MM.1S (cell line): Measurements from ENCODE around the gene CYB5R2.

Experiments used
- DNase-seq: peaks from one replicate; pipeline ENCODE4 v3.0.0-alpha.2; 2015
- H2AFZ ChIP-seq: fragments of 300-600 bp; sonication (generic); 2 replicates; pipeline ENCODE4 v1.6.0; 2016; ENCODE audit warnings: antibody characterized with exemption, low read length
- H3F3A ChIP-seq: fragments of 300-600 bp; sonication (generic); 2 replicates; pipeline ENCODE4 v1.6.1; 2016; ENCODE audit warnings: mild to moderate bottlenecking, antibody characterized with exemption, low read length, moderate library complexity, mixed read lengths; ENCODE audit not compliant: insufficient read depth
- H3K27ac ChIP-seq: fragments of 300-600 bp; sonication (generic); 2 replicates; pipeline ENCODE4 v1.5.1; 2016; ENCODE audit warnings: mild to moderate bottlenecking, low read length
- H3K27me3 ChIP-seq: fragments of 300-600 bp; sonication (generic); replicated peaks from 2 replicates; pipeline ENCODE4 v1.6.0; 2016; ENCODE audit warnings: low read length; ENCODE audit not compliant: insufficient read depth
- H3K36me3 ChIP-seq: fragments of 300-600 bp; sonication (generic); replicated peaks from 2 replicates; pipeline ENCODE4 v1.6.1; 2016; ENCODE audit warnings: mild to moderate bottlenecking, low read length, mixed read lengths; ENCODE audit not compliant: insufficient read depth
- H3K4me1 ChIP-seq: fragments of 300-600 bp; sonication (generic); 2 replicates; pipeline ENCODE4 v1.6.1; 2016; ENCODE audit warnings: low read length, mixed read lengths
- H3K4me2 ChIP-seq: fragments of 300-600 bp; sonication (generic); 2 replicates; pipeline ENCODE4 v1.6.0; 2016; ENCODE audit warnings: low read depth, low read length
- H3K4me3 ChIP-seq: fragments of 300-600 bp; sonication (generic); 2 replicates; pipeline ENCODE4 v1.5.1; 2016; ENCODE audit warnings: low read length, mixed read lengths
- H3K79me2 ChIP-seq: fragments of 300-600 bp; sonication (generic); 2 replicates; pipeline ENCODE4 v1.6.1; 2016; ENCODE audit warnings: mixed run types, low read length, mixed read lengths
- H3K9ac ChIP-seq: fragments of 300-600 bp; sonication (generic); 2 replicates; pipeline ENCODE4 v1.6.1; 2016; ENCODE audit warnings: low read length, mixed read lengths
- H3K9me2 ChIP-seq: fragments of 300-600 bp; sonication (generic); replicated peaks from 2 replicates; pipeline ENCODE4 v1.6.1; 2016; ENCODE audit warnings: mild to moderate bottlenecking, low read length, mixed read lengths; ENCODE audit not compliant: insufficient read depth
- H3K9me3 ChIP-seq: fragments of 300-600 bp; sonication (generic); replicated peaks from 2 replicates; pipeline ENCODE4 v1.6.1; 2016; ENCODE audit warnings: mild to moderate bottlenecking, low read length, mixed read lengths; ENCODE audit not compliant: insufficient read depth
- H4K20me1 ChIP-seq: fragments of 300-600 bp; sonication (generic); 2 replicates; pipeline ENCODE4 v1.6.1; 2016; ENCODE audit warnings: mild to moderate bottlenecking, low read length, moderate library complexity, mixed read lengths; ENCODE audit not compliant: insufficient read depth
- EZH2 ChIP-seq: fragments of 300-600 bp; sonication (generic); optimal IDR thresholded peaks from 2 replicates; pipeline ENCODE3; 2017; ENCODE audit warnings: low read depth, mild to moderate bottlenecking, antibody characterized with exemption, low read length, mixed read lengths
- EZH2phosphoT487 ChIP-seq: fragments of 300-600 bp; sonication (generic); IDR thresholded peaks from 2 replicates; pipeline ENCODE4 v1.6.1; 2018; ENCODE audit warnings: antibody characterized with exemption, low read length
- TF ChIP-seq, protein P1 (sequence below): fragments of 300-600 bp; sonication (generic); IDR thresholded peaks from 2 replicates; pipeline ENCODE4 v1.5.1; 2016; ENCODE audit warnings: antibody characterized with exemption, low read length, mixed read lengths

CYB5R2 gene

DNA sequence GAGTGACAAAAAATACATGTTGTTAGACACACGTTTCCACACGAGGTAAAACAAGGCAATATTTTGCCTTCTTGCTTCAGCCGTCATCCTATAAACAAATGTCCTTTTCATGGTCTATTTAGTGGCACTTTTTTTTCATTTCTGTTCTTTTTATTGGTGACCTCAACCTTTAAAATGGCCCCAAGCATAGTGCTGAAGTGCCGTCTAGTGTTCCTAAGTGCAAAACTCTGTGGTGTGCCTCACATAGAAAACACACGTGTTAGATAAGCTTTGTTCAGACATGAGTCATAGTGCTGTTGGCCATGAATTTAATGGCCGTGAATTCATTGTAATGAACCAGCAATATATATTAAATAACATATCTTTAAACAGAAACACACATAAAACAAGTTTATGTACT lies 17.3 kb upstream of the CYB5R2 start:
- Histone ChIP-seq H3K27ac (no peak overlapping the region), H2AFZ (no peak overlapping the region), H3K9ac (no peak overlapping the region), H3F3A (no peaks in the 10 kb centered on the region), H3K9me2 (no peaks in the 10 kb centered on the region), H3K27me3 (0 out of 2 replicates have a peak, but pooled peaks cover 6% of the 10 kb centered on the region), H4K20me1 (no peaks in the 10 kb centered on the region), H3K36me3 (no peaks in the 10 kb centered on the region), H3K4me2 (no peak overlapping the region), H3K79me2 (no peaks in the 10 kb centered on the region), H3K4me3 (no peak overlapping the region), H3K4me1 (peaks cover 3% of the 10 kb centered on the region; the same call in 1 of the 2 replicates), H3K9me3 (no peaks in the 10 kb centered on the region)
- no peak for TF ChIP-seq EZH2phosphoT487
- TF ChIP-seq, protein P1, sequence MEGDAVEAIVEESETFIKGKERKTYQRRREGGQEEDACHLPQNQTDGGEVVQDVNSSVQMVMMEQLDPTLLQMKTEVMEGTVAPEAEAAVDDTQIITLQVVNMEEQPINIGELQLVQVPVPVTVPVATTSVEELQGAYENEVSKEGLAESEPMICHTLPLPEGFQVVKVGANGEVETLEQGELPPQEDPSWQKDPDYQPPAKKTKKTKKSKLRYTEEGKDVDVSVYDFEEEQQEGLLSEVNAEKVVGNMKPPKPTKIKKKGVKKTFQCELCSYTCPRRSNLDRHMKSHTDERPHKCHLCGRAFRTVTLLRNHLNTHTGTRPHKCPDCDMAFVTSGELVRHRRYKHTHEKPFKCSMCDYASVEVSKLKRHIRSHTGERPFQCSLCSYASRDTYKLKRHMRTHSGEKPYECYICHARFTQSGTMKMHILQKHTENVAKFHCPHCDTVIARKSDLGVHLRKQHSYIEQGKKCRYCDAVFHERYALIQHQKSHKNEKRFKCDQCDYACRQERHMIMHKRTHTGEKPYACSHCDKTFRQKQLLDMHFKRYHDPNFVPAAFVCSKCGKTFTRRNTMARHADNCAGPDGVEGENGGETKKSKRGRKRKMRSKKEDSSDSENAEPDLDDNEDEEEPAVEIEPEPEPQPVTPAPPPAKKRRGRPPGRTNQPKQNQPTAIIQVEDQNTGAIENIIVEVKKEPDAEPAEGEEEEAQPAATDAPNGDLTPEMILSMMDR = peak; percentile 39
- no peak for TF ChIP-seq EZH2
- peak; percentile 51 for DNase-seq

GRCh38 chr11:7689239-7689638 lies 15.9 kb upstream of the CYB5R2 start:
- no peaks in the 10 kb centered on the region for H3K79me2 ChIP-seq
- no peak overlapping the region for H2AFZ ChIP-seq
- H3K9me2 ChIP-seq = no peaks in the 10 kb centered on the region
- H3K36me3 ChIP-seq = no peaks in the 10 kb centered on the region
- DNase-seq = no peak
- no peaks in the 10 kb centered on the region for H3K9me3 ChIP-seq
- no peak overlapping the region for H3K4me2 ChIP-seq
- no peak overlapping the region for H3K4me3 ChIP-seq
- no peak overlapping the region for H3K9ac ChIP-seq
- H3K4me1 ChIP-seq = no peaks in the 10 kb centered on the region
- TF ChIP-seq EZH2phosphoT487 = no peak
- no peak for TF ChIP-seq EZH2
- TF ChIP-seq, protein P1 = no peak
- no peaks in the 10 kb centered on the region for H4K20me1 ChIP-seq
- H3K27ac ChIP-seq = no peak overlapping the region
- H3F3A ChIP-seq = no peaks in the 10 kb centered on the region
- 0 out of 2 replicates have a peak, but pooled peaks cover 5% of the 10 kb centered on the region for H3K27me3 ChIP-seq

- H3F3A ChIP-seq = no peaks in the 10 kb centered on the region
- DNase-seq = peak; percentile 38
- H3K4me2 ChIP-seq = no peak overlapping the region
- H3K9me2 ChIP-seq = no peaks in the 10 kb centered on the region
- no peak overlapping the region for H3K4me3 ChIP-seq
- H4K20me1 ChIP-seq = no peaks in the 10 kb centered on the region
- no peaks in the 10 kb centered on the region for H3K4me1 ChIP-seq
- H3K9ac ChIP-seq = no peak overlapping the region
- H3K36me3 ChIP-seq = no peaks in the 10 kb centered on the region
- no peak overlapping the region for H3K27ac ChIP-seq
- no peak overlapping the region for H2AFZ ChIP-seq
- H3K79me2 ChIP-seq = no peaks in the 10 kb centered on the region
- H3K9me3 ChIP-seq = no peaks in the 10 kb centered on the region
- H3K27me3 ChIP-seq = no peaks in the 10 kb centered on the region
- TF ChIP-seq, protein P1 = peak; percentile 75
- no peak for TF ChIP-seq EZH2phosphoT487
These were observed 15.0 kb upstream of the CYB5R2 start for GRCh38 chr11:7688238-7688826.
